H54 (cell line): Measurements from ENCODE around the gene RRBP1.

Source experiments
- DNase-seq: peaks from one replicate; pipeline ENCODE4 v3.0.0; 2011; ENCODE audit warnings: low spot score, mixed read lengths; ENCODE audit not compliant: insufficient read length
- FAIRE-seq: peaks from 3 replicates; lab custom pipeline; 2011; peaks lifted over from hg19 to GRCh38; lab: Jason Lieb, UNC
- POLR2A ChIP-seq: IDR thresholded peaks from 2 replicates; pipeline ENCODE4 v1.6.1; 2011; ENCODE audit warnings: low read depth, mild to moderate bottlenecking, low read length

The RRBP1 gene

DNA sequence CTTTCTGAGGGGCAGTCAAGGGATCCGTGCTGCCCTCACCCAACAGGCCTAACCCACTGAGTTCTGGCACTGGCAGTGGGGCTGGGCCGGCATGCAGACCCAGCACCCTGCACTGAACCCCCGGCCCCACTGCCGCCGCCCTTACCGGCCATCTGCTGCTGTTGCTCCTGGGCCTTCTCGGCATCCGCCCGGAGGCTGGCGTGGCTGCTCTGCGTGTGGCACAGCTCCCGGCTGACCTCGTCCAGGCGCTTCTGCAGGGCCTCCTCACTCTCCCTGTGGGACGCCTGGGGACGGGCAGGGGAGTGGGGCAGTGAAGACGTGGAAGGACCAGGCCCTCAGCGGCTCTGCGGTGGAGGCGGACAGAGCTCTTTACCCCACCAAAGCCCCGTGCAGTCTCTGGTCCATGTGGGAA, 52.4 kb downstream of the RRBP1 start:
- no peak for DNase-seq
- FAIRE-seq, result no peak
- TF ChIP-seq POLR2A, result no peak

DNA sequence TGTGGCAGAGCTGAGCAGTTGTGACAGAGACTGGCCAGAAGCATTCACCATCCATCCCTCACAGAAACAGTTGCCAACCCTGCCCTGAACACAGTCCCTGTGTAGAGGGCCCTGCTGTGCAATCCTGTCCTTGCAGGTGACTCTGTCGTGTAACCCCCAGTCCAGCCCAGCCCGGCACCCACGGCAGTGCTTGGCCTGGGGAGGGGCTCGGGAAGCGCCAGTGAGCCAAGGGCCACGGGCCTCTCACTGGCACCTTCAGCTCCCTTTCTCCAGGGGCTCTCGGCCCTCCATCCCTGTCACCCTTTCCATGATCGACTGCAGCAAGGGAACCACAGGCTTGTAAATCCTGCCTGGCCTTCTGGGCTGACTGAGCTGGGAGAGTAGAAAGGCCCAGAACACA, 53.0 kb downstream of the RRBP1 start:
- FAIRE-seq, result no peak
- no peak for DNase-seq
- no peak for TF ChIP-seq POLR2A

DNA sequence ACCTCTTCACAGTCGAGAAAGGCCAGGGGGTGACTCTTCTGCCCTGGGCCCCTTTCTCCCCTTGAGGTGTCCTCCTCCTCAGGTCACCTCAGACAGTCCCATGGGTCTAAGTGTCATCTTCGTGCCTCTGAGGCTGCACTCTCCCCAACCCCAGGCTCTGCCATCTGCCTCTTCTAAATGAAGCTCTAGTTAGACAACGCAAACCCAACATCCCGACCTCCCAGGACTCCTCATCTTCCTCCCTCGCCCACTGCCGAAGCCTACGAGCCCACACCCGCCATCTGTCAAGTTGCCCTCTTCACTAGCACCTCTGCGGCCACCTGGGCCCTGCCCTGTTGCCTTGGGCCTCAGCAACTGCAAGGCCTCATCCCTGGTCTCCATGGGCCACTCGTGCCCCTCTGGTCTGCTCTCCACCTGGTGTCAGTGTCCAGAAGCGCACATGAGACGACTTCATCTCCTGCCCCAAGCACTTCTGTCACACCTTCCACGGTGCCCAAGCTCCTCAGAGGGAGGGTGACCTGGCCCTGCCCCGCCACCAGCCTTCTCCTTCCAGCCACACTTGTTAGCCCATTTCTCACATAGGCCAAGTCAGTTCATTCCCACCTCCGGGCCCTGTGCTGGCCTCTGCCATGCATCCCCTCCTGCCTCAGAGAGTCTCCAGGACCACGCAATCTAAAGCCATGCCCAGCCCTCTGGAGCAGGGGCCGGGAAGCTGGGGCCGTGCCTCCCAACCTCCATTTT, 53.8 kb downstream of the RRBP1 start:
- TF ChIP-seq POLR2A, result no peak
- FAIRE-seq, result no peak
- DNase-seq, result no peak

DNA sequence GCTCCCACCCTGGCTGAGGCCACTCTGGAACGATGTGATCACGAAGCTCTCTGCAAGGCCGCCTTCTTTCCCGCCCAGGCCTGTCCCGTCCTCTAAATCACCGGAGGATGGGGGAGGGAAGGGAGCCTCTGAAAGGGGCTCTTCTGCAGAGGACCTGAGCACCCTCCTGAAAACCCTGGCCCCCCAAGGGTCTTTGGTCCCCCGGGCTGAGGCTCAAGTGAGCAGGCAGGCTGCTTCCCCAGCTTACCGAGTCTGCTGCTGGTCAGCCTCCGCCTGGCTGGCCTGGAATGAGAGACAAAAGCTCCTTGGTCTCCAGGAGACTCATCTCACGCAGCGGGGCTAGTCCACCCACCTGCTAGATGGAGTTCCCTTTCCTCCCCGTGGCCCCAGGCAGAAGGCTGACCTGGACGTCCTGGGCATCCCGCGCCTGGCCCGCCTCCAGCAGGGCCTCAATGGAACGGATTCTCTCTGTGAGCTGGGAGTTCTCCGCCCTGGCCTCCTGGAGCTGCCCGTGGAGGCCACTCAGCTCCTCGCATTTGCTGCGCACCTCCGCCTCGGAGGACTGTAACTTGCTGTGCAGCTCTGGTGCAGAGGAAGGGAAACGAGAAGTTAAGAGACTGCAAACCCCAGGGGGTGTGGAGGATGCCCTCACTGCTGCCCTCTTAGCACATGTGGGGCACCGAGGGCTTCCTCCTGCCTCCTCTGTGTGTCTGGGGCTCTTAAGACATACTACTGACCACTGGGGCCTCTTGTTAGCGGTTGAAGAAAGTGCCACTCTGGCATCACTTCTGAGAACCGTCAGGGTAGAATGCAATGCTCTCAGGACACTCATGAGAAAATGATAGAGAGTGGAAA, 54.7 kb downstream of the RRBP1 start:
- no peak for TF ChIP-seq POLR2A
- DNase-seq, result no peak
- FAIRE-seq, result no peak

DNA sequence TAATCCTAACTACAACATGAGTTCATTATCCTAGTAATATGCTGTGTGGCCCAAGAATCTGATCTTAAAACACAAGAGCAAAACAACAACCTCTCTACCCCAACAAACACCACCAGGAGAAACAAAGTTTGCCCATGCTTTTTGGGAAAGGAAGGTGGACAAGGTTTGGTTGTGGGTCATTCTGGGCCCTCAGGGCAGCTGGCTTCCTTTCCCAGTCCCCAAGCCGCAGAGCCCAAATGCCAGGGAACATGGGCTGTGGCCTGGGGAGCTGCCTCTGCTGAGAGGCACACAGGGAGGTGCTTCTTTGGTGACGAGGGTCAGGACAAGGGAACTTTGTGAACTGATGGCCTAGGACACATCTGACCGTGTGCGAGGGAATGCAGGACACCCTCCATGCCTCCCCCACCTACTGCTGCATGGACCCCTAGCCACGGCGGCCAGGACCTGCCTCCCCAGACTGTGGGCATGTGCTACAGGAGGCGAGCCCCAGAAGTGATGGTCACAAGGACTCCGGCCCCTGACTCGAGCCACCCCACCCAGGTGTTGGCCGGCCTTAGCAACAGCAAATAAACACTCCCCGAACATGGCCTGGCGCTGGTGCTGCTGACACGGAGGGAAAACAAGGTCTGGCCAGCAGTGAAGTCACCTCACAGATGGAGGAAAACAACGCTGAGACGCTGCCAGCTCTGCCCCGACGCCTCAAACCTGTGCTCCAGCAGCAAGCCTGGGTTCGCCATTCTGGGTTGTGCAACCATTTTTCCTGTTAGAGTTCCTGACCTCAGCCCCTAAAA, 55.6 kb downstream of the RRBP1 start:
- TF ChIP-seq POLR2A, result no peak
- DNase-seq (no peak), FAIRE-seq (no peak)

DNA sequence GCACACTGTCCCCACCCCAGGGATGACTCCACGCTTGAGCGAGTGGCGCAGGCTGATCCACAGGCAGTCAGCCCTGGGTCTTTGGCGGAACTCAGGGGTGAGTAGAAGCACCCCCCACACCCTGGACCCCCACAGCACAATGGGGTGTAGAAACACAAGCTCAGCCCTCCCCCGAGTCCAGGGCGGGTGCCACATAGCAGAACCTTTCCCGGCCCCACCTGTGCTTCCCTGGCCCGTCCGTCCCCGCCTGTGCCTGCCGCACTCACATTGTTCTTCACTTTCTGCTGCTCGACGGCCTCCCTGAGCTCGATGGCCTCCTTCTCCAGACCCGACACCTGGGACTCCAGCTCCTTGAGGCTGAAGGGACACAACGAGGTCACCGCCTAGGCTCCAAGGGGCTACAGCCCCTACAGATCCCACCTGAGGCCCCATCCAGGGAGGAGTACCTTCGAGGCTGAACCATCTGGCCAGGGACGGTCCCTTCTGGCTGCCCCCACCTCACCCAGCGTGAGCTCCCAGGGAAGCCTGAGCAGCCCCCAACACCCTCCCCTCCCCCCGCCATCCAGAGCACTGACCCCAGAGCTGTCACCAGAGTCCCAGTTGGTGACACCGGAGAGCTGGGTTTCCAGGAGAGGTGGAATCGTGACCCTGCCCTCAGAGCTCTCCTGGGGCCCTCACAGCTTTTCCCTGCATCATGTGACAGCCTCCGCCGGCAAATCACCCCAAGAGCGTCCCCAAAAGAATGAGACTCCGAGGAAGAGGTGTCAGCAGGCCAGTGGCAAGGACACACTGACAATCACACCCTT, 56.6 kb downstream of the RRBP1 start:
- TF ChIP-seq POLR2A, result no peak
- no peak for DNase-seq
- no peak for FAIRE-seq

DNA sequence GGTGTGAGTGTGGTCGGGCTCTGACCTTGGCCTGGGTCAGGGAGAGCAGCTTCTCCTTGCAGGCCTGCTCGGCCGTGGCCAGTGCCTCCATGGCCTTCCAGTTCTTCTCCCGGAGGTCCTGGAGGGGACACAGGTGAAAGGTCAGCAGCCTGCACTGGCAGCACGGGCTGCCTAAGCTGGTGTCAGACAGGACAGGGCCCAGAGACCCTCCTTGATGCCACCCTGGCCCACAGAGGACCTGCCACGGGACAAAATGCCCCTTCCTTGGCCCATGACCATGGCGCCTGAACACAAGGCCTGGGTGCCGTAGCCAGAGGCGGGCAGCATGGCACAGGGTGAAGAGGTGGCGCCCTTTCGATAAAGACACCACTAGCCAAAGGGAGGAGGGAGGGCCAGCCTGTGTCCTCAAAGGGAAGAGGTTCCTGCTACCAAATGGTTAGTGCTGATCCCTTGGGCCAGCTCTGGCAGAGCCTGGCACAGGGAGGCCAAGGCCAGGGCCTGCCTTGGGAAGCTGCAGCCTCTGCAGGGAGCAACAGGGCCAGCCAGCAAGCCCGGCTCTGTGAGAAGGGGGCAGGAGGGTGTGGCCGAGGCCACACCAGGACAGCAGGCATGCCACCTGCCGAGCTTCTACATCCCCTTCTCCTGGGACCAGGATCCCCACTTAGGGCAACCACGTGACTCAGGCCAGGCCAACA, 57.3 kb downstream of the RRBP1 start:
- FAIRE-seq (no peak), DNase-seq (no peak)
- no peak for TF ChIP-seq POLR2A

DNA sequence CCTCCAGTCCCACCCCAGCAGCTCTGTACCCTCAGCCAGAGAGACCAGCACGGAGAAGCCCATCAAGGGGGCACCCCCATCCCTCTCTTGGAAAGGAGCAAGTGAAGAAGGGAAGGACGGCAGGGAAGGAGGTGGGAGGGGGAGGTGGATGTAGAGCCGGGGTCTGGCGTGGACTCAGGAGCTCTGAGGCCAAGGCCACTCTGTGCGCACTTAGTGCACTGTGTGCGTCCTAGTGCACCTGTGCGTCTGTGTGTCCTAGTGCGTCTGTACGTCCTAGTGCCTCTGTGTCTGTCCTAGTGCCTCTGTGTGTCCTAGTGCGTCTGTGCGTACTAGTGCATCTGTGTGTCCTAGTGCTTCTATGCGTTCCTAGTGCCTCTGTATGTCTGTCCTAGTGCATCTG, 58.0 kb downstream of the RRBP1 start:
- DNase-seq, result no peak
- TF ChIP-seq POLR2A, result no peak
- FAIRE-seq, result no peak

DNA sequence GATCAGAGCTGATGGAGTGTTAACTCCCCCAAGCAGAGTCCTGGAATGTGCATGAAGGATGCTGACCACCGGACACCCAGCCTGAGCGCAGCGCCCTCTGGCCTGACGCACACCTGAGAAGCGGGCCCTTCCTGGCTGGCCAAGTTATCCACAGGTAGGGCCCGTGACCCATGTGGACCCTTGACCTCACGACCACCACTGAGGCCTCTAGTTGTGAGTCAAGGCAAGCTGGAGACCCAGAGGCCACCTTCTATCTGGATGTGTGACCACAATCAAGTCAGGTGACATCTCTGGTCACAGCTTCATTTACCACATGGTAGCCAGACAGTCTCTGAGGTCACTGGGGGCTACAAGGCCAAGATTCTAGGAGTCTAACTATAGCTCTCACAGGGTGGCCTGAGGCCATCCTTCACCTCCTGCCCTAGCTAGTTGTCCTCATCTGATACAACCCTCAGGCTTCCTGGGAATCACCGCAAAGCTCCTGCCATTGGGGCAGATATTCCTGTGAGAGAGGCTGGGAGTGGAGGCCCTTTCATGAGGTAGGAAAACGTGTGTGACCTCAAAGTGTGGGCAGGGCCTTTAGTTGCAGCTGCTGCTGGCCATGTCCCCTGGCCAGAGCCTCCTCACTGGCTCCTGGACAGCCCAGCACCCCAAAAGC, 59.1 kb downstream of the RRBP1 start:
- DNase-seq (no peak), FAIRE-seq (no peak)
- TF ChIP-seq POLR2A, result no peak

DNA sequence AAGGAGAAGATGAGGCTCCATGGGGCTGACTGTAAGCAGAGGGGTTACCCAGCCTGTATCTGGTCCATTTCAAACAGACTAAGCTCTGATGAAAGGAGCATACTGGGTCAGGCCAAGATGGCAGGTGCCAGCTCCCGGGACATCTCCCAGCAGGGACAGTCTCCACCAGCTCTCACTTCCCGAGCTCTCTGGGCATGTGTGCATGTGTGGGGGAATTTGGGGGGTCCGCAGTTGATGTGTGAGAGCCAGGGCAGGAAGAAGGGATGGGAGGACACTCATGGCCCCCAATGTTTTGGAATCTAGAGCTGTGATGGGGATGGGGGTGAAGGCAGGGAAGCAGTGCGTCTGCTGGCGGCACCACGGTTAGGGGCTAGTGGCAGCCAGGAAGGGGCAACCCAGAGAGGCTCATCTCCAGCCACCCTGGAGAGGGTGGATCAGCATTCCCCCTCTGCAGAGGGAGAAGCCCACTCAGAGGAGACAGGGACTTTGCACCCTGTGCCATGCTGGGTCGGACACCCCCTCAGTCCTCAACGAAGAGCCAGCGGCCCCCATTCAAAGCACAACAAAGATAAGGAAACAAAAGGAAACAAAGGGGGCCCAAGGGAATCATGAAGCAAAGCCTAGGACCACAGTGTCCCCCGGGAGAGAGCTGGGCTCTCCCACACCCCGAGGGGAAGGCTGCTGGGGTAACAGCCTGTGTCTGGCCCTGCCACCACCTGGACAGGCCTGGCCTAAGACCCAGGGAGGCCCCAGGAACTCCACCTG, 59.8 kb downstream of the RRBP1 start:
- no peak for FAIRE-seq
- TF ChIP-seq POLR2A, result no peak
- no peak for DNase-seq

DNA sequence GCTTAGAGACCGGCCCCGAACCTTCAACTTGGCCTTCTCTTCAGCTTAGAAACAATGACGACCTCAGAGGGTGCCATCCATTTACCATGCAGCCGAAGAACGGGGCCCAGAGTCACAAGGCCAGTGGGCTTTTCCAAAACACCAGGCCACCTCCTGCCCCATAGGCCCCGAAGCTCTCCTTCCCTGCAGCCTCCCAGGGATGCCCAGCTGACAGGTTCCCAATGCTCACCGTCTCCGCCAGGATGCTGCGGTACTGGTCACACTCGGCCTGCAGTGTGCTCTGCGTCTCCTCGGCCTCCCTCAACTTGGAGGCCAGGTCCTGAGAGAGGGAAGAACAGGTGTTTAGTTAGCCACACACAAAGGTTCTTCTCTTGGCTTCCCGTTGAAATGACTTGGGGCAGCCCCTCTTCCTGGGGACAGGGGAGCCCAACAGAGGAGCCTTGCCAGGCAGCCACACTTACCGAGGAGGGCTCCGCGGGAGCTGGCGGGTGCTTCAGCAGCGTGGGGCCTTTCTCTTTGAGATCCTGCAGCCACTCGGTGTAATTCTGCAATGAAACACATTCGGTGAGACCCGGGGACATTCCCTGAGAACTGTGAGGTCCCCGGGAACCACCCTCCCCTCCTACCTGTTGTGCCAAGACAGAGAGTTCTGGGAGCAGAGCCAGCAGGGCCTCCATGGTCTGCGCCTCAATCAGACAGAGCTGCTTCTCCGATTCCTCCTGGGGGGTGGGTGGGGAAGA, 60.6 kb downstream of the RRBP1 start:
- no peak for TF ChIP-seq POLR2A
- FAIRE-seq, result no peak
- DNase-seq, result no peak
